SU-DHL-6 (cell line): ENCODE data around the gene APOBEC3G.

Experiments used
- EZH2phosphoT487 ChIP-seq: fragments of 200-600 bp; sonication (generic), shearing (Covaris generic); conservative IDR thresholded peaks from 2 replicates; pipeline ENCODE4 v1.6.1; 2018; ENCODE audit warnings: mild to moderate bottlenecking, antibody characterized with exemption, low read length, moderate library complexity, mixed read lengths
- TF ChIP-seq, protein P1 (sequence below): fragments of 200-600 bp; sonication (generic); IDR thresholded peaks from one replicate; pipeline ENCODE4 v1.5.1; 2017; ENCODE audit warnings: antibody characterized with exemption, mild to moderate bottlenecking, low read length, moderate library complexity; ENCODE audit not compliant: insufficient read depth, poor library complexity, severe bottlenecking

DNA sequence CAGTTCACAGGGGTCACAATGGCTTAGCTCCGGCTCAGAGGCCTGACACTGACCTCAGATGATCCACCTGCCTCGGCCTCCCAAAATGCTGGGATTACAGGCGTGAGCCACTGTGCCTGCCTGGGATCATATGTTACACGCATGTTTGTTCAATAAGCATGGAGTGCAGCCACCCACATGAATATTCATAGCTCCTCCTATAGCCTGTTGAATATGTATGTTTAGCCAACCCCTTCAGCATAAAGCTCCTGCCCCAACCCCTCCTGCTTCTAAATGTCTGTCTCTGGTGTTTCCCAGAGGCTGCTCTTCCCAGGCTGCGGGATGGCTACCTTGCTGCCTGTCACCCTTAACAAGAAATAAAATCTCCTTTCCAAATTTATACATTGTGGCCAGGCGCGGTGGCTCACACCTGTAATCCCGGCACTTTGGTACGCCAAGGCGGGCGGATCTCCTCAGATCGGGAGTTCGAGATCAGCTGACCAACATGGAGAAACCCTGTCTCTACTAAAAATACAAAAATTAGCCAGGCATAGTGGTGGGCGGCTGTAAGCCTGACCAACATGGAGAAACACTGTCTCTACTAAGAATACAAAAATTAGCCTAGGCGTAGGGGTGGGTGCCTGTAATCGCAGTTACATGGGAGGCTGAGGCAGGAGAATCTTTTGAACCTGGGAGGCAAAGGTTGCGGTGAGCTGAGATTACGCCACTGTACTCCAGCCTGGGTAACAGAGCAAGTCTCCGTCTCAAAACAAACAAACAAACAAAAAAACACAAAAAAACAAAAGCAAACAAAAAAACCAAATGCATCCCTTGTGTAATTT, 37.6 kb upstream of the APOBEC3G start:
- TF ChIP-seq, protein P1, sequence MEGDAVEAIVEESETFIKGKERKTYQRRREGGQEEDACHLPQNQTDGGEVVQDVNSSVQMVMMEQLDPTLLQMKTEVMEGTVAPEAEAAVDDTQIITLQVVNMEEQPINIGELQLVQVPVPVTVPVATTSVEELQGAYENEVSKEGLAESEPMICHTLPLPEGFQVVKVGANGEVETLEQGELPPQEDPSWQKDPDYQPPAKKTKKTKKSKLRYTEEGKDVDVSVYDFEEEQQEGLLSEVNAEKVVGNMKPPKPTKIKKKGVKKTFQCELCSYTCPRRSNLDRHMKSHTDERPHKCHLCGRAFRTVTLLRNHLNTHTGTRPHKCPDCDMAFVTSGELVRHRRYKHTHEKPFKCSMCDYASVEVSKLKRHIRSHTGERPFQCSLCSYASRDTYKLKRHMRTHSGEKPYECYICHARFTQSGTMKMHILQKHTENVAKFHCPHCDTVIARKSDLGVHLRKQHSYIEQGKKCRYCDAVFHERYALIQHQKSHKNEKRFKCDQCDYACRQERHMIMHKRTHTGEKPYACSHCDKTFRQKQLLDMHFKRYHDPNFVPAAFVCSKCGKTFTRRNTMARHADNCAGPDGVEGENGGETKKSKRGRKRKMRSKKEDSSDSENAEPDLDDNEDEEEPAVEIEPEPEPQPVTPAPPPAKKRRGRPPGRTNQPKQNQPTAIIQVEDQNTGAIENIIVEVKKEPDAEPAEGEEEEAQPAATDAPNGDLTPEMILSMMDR: no peak
- no peak for TF ChIP-seq EZH2phosphoT487
